ENCODE data around the gene HOXA6. TPM values are rescaled to one million over a fixed set of nuclear protein-coding genes. Genes with fewer than 3 reads are reported as not detected.
A peak's percentile ranks its signal among the peaks of the same experiment; 100 is the strongest.

HOXA6 gene
- total RNA-seq, 8 experiments from 2014 or later, result 4.4 to 52.8 (median 23.7) TPM

GRCh38 chr7:27175626-27176523, 28.3 kb upstream of the HOXA6 start:
- in situ Hi-C loops (cut with MboI; ENCODE audit: low pct_unique_long_range_greater_than_20kb in 2 of 9, low sequenced_read_pairs in 9 of 9, unreplicated experiment in 9 of 9), result loop anchor here in 7 of 9 experiments (10.0 to 25.0 kb wide), 6 partner anchors 611 to 1314 kb away; no protein-coding TSS in a partner anchor
- Histone ChIP-seq H3K27ac (no peak overlapping the region), H3K4me3 (no peak overlapping the region), H3K4me1 (replicated peaks in 1 of 2) (no peaks in the 10 kb centered on the region)
- 0 to 34% (median 20%) methylated on average over 1 to 17 of the region's 40 CpGs for WGBS, 10 experiments
- peak in 3 of 8 experiments; percentile 0 for ATAC-seq (replicated peaks in 6 of 8)

- H3K27ac ChIP-seq, result no peak overlapping the region
- H3K4me3 ChIP-seq, result no peak overlapping the region
- peak in 3 of 8 experiments; percentile 4 to 22 (median 7) for ATAC-seq (replicated peaks in 6 of 8)
- H3K4me1 ChIP-seq (replicated peaks in 1 of 2), result peaks cover 0 to under 1% of the 10 kb centered on the region in 2 donors
- WGBS, 10 experiments, result 28 to 40% (median 35%) methylated on average over 1 to 4 of the region's 12 CpGs; no CpG with 5 or more reads in 6 of the 10 experiments
- in situ Hi-C loops (cut with MboI; ENCODE audit: low pct_unique_long_range_greater_than_20kb in 2 of 9, low sequenced_read_pairs in 9 of 9, unreplicated experiment in 9 of 9), result loop anchor here (10.0 to 25.0 kb wide), 8 partner anchors 612 to 1313 kb away; no protein-coding TSS in a partner anchor
These were observed 27.5 kb upstream of the HOXA6 start for GRCh38 chr7:27174874-27175625.

GRCh38 chr7:27173956-27174873, 26.6 kb upstream of the HOXA6 start, which contains the start of gene HOXA10:
Gene HOXA10 (minus strand): TSS chr7:27174320. CDS start chr7:27174306, 14 bp downstream.
- H3K4me3 ChIP-seq, result peak within 1 kb of the TSS in 4 of 5 donors; percentile 15 to 32 (median 24)
- H3K27ac ChIP-seq, result no peak within 1 kb of the TSS
- in situ Hi-C loops (cut with MboI; ENCODE audit: low pct_unique_long_range_greater_than_20kb in 2 of 9, low sequenced_read_pairs in 9 of 9, unreplicated experiment in 9 of 9), result loop anchor here in 6 of 9 experiments (10.0 to 25.0 kb wide), 4 partner anchors 787 to 1312 kb away; no protein-coding TSS in a partner anchor
- peak in 7 of 8 experiments; percentile 0 to 30 (median 15) for ATAC-seq (replicated peaks in 6 of 8)
- H3K4me1 ChIP-seq (replicated peaks in 1 of 2), result peaks cover 0 to 6% of the 10 kb centered on the region in 2 donors
- WGBS, 10 experiments, result 0 to 20% (median 0%) methylated on average over 1 to 13 of the region's 82 CpGs; no CpG with 5 or more reads in 5 of the 10 experiments

- Histone ChIP-seq H3K27ac (no peak overlapping the region), H3K4me3 (peak overlapping the region in 4 of 5 donors; percentile 15 to 32 (median 24)), H3K4me1 (replicated peaks in 1 of 2) (peaks cover 0 to 6% of the 10 kb centered on the region in 2 donors)
- ATAC-seq (replicated peaks in 6 of 8), result peak; percentile 1 to 66 (median 37)
- WGBS, 10 experiments, result 0 to 3% (median 0%) methylated on average over 6 to 31 of the region's 59 CpGs; no CpG with 5 or more reads in 7 of the 10 experiments
- in situ Hi-C loops (cut with MboI; ENCODE audit: low pct_unique_long_range_greater_than_20kb in 2 of 9, low sequenced_read_pairs in 9 of 9, unreplicated experiment in 9 of 9), result loop anchor here in 6 of 9 experiments (10.0 to 25.0 kb wide), 4 partner anchors 786 to 1311 kb away; no protein-coding TSS in a partner anchor
These were observed 26.0 kb upstream of the HOXA6 start for GRCh38 chr7:27173511-27173955.

GRCh38 chr7:27172823-27173510, 25.4 kb upstream of the HOXA6 start:
- H3K4me1 ChIP-seq (replicated peaks in 1 of 2), result peaks cover 0 to 6% of the 10 kb centered on the region in 2 donors
- in situ Hi-C loops (cut with MboI; ENCODE audit: low pct_unique_long_range_greater_than_20kb in 2 of 9, low sequenced_read_pairs in 9 of 9, unreplicated experiment in 9 of 9), result loop anchor here in 6 of 9 experiments (10.0 to 25.0 kb wide), 4 partner anchors 786 to 1311 kb away; no protein-coding TSS in a partner anchor
- peak; percentile 3 to 70 (median 47) for ATAC-seq (replicated peaks in 6 of 8)
- no peak overlapping the region for H3K27ac ChIP-seq
- peak overlapping the region in 4 of 5 donors; percentile 15 to 32 (median 24) for H3K4me3 ChIP-seq
- 0 to 3% (median 2%) methylated on average over 8 to 20 of the region's 58 CpGs; no CpG with 5 or more reads in 5 of the 10 experiments for WGBS, 10 experiments

GRCh38 chr7:27172315-27172774, 24.8 kb upstream of the HOXA6 start:
- 0 to 20% (median 5%) methylated on average over 1 to 7 of the region's 10 CpGs; no CpG with 5 or more reads in 2 of the 10 experiments for WGBS, 10 experiments
- in situ Hi-C loops (cut with MboI; ENCODE audit: low pct_unique_long_range_greater_than_20kb in 2 of 9, low sequenced_read_pairs in 9 of 9, unreplicated experiment in 9 of 9), result loop anchor here in 6 of 9 experiments (10.0 to 25.0 kb wide), 4 partner anchors 785 to 1310 kb away; no protein-coding TSS in a partner anchor
- ATAC-seq (replicated peaks in 6 of 8), result no peak
- Histone ChIP-seq H3K27ac (no peak overlapping the region), H3K4me3 (no peak overlapping the region), H3K4me1 (replicated peaks in 1 of 2) (peaks cover 0 to 6% of the 10 kb centered on the region in 2 donors)

- ATAC-seq (replicated peaks in 6 of 8), result no peak
- no peak overlapping the region for H3K4me3 ChIP-seq
- in situ Hi-C loops (cut with MboI; ENCODE audit: low pct_unique_long_range_greater_than_20kb in 2 of 9, low sequenced_read_pairs in 9 of 9, unreplicated experiment in 9 of 9), result loop anchor here in 6 of 9 experiments (10.0 to 25.0 kb wide), 4 partner anchors 784 to 1309 kb away; no protein-coding TSS in a partner anchor
- 0 to 40% (median 4%) methylated on average over 2 to 28 of the region's 30 CpGs for WGBS, 10 experiments
- no peak overlapping the region for H3K27ac ChIP-seq
- peaks cover 0 to 6% of the 10 kb centered on the region in 2 donors for H3K4me1 ChIP-seq (replicated peaks in 1 of 2)
These were observed 24.2 kb upstream of the HOXA6 start for GRCh38 chr7:27171637-27172314.

- no peak for ATAC-seq (replicated peaks in 6 of 8)
- no peak overlapping the region for H3K4me3 ChIP-seq
- no peak overlapping the region for H3K27ac ChIP-seq
- H3K4me1 ChIP-seq (replicated peaks in 1 of 2), result peaks cover 0 to 10% of the 10 kb centered on the region in 2 donors
- WGBS, 10 experiments, result 0 to 20% (median 4%) methylated on average over 1 to 4 of the region's 8 CpGs; no CpG with 5 or more reads in 3 of the 10 experiments
- in situ Hi-C loops (cut with MboI; ENCODE audit: low pct_unique_long_range_greater_than_20kb in 2 of 9, low sequenced_read_pairs in 9 of 9, unreplicated experiment in 9 of 9), result loop anchor here in 6 of 9 experiments (10.0 to 25.0 kb wide), 4 partner anchors 784 to 1309 kb away; no protein-coding TSS in a partner anchor
These were observed 23.7 kb upstream of the HOXA6 start for GRCh38 chr7:27171325-27171636.

GRCh38 chr7:27170426-27171324, 23.1 kb upstream of the HOXA6 start:
- H3K4me1 ChIP-seq (replicated peaks in 1 of 2), result peaks cover 3 to 11% of the 10 kb centered on the region in 2 donors
- WGBS, 10 experiments, result 0 to 64% (median 14%) methylated on average over 5 to 11 of the region's 11 CpGs
- no peak for ATAC-seq (replicated peaks in 6 of 8)
- in situ Hi-C loops (cut with MboI; ENCODE audit: low pct_unique_long_range_greater_than_20kb in 2 of 9, low sequenced_read_pairs in 9 of 9, unreplicated experiment in 9 of 9), result loop anchor here in 6 of 9 experiments (10.0 to 25.0 kb wide), 4 partner anchors 783 to 1308 kb away; no protein-coding TSS in a partner anchor
- no peak overlapping the region for H3K27ac ChIP-seq
- no peak overlapping the region for H3K4me3 ChIP-seq
